Measurements from ENCODE around the gene ANKRD53. TPM values are rescaled to one million over a fixed set of nuclear protein-coding genes. Genes with fewer than 3 reads are reported as not detected.
"Not testable (repeated sequence)": the region's sequence is repeated elsewhere in the genome, so short reads cannot be mapped to it uniquely, and the experiment has no call there.

The ANKRD53 gene
- total RNA-seq, 1 donor from 2014 or later = 0.38 TPM

- intact Hi-C loops (cut with DNase I) = no loop called here
- DNase-seq (ENCODE audit: low spot score) = peak; percentile 41
These were observed 23.6 kb downstream of the ANKRD53 start for GRCh38 chr2:71001981-71002570.

- DNase-seq (ENCODE audit: low spot score) = peak; percentile 29
- intact Hi-C loops (cut with DNase I) = no loop called here
These were observed 25.0 kb downstream of the ANKRD53 start for GRCh38 chr2:71003396-71003795.

GRCh38 chr2:71003966-71004755 lies 25.7 kb downstream of the ANKRD53 start:
- DNase-seq (ENCODE audit: low spot score) = peak; percentile 55
- intact Hi-C loops (cut with DNase I) = no loop called here

- intact Hi-C loops (cut with DNase I) = no loop called here
- peak; percentile 61 for DNase-seq (ENCODE audit: low spot score)
These were observed 26.4 kb downstream of the ANKRD53 start for GRCh38 chr2:71004857-71005256.

- no peak for DNase-seq (ENCODE audit: low spot score)
- intact Hi-C loops (cut with DNase I) = no loop called here
These were observed 27.1 kb downstream of the ANKRD53 start for GRCh38 chr2:71005271-71006202.

GRCh38 chr2:71006323-71006722 lies 27.9 kb downstream of the ANKRD53 start:
- intact Hi-C loops (cut with DNase I) = no loop called here
- DNase-seq (ENCODE audit: low spot score) = no peak

GRCh38 chr2:71006955-71007799 lies 28.7 kb downstream of the ANKRD53 start:
- peak; percentile 67 for DNase-seq (ENCODE audit: low spot score)
- intact Hi-C loops (cut with DNase I) = no loop called here

GRCh38 chr2:71008342-71008741 lies 29.9 kb downstream of the ANKRD53 start:
- intact Hi-C loops (cut with DNase I) = no loop called here
- peak; percentile 55 for DNase-seq (ENCODE audit: low spot score)

GRCh38 chr2:71011786-71012185 lies 33.4 kb downstream of the ANKRD53 start:
- DNase-seq (ENCODE audit: low spot score) = peak; percentile 67
- intact Hi-C loops (cut with DNase I) = not testable (repeated sequence)

- intact Hi-C loops (cut with DNase I) = no loop called here
- DNase-seq (ENCODE audit: low spot score) = no peak
These were observed 40.2 kb downstream of the ANKRD53 start for GRCh38 chr2:71018625-71019024.

- intact Hi-C loops (cut with DNase I); DNase-seq (ENCODE audit: low spot score): not testable (repeated sequence)
These were observed 41.6 kb downstream of the ANKRD53 start for GRCh38 chr2:71019989-71020388.

- intact Hi-C loops (cut with DNase I); DNase-seq (ENCODE audit: low spot score): not testable (repeated sequence)
These were observed 43.0 kb downstream of the ANKRD53 start for GRCh38 chr2:71021394-71021793.

- DNase-seq (ENCODE audit: low spot score); intact Hi-C loops (cut with DNase I): not testable (repeated sequence)
These were observed 45.3 kb downstream of the ANKRD53 start for GRCh38 chr2:71023553-71024243.

Other genes with a start within 250 kb of the ANKRD53 start
- 1.6 TPM for gene ADD2, start 210.4 kb upstream of the ANKRD53 start, total RNA-seq
- gene FIGLA, start 188.0 kb upstream of the ANKRD53 start, total RNA-seq = not detected
- gene CLEC4F, start 158.0 kb upstream of the ANKRD53 start, total RNA-seq = 0.13 TPM
- 0.16 TPM for gene CD207, start 142.8 kb upstream of the ANKRD53 start, total RNA-seq
- gene VAX2, start 78.1 kb upstream of the ANKRD53 start, total RNA-seq = 0.27 TPM
- gene ATP6V1B1, start 42.7 kb upstream of the ANKRD53 start, total RNA-seq = 0.43 TPM
- gene TEX261, start 16.2 kb downstream of the ANKRD53 start, total RNA-seq = 46.1 TPM
- gene NAGK, start 90.0 kb downstream of the ANKRD53 start, total RNA-seq = 45.0 TPM
- gene MCEE, start 151.6 kb downstream of the ANKRD53 start, total RNA-seq = 26.3 TPM
- 27.8 TPM for gene MPHOSPH10, start 152.0 kb downstream of the ANKRD53 start, total RNA-seq
- 30.7 TPM for gene PAIP2B, start 248.5 kb downstream of the ANKRD53 start, total RNA-seq